PC-9 (cell line): ENCODE results near the gene CACNA1E.

ENCODE experiments used
- EZH2 ChIP-seq: fragments of 200-600 bp; sonication (generic); IDR thresholded peaks from 2 replicates; pipeline ENCODE4 v1.8.0; 2017; ENCODE audit warnings: antibody characterized with exemption, low read depth
- TF ChIP-seq, protein P1 (sequence below): fragments of 200-600 bp; sonication (generic); conservative IDR thresholded peaks from 2 replicates; pipeline ENCODE4 v1.6.1; 2017; ENCODE audit warnings: mixed run types, antibody characterized with exemption, mild to moderate bottlenecking, moderate library complexity

- TF ChIP-seq, protein P1, sequence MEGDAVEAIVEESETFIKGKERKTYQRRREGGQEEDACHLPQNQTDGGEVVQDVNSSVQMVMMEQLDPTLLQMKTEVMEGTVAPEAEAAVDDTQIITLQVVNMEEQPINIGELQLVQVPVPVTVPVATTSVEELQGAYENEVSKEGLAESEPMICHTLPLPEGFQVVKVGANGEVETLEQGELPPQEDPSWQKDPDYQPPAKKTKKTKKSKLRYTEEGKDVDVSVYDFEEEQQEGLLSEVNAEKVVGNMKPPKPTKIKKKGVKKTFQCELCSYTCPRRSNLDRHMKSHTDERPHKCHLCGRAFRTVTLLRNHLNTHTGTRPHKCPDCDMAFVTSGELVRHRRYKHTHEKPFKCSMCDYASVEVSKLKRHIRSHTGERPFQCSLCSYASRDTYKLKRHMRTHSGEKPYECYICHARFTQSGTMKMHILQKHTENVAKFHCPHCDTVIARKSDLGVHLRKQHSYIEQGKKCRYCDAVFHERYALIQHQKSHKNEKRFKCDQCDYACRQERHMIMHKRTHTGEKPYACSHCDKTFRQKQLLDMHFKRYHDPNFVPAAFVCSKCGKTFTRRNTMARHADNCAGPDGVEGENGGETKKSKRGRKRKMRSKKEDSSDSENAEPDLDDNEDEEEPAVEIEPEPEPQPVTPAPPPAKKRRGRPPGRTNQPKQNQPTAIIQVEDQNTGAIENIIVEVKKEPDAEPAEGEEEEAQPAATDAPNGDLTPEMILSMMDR = no peak
- no peak for TF ChIP-seq EZH2
Observed at GRCh38 chr1:181601186-181601950, 118.1 kb downstream of the CACNA1E start.
